Neural progenitor cell (in vitro differentiated cells): ENCODE data around the gene CMTM4.

Experiments used
- EZH2 ChIP-seq: fragments of 200-600 bp; sonication (generic); IDR thresholded peaks from 2 replicates; pipeline ENCODE4 v1.6.1; 2017; ENCODE audit warnings: antibody characterized with exemption, mild to moderate bottlenecking, moderate library complexity
- EZH2phosphoT487 ChIP-seq: fragments of 200-600 bp; sonication (generic); IDR thresholded peaks from 2 replicates; pipeline ENCODE4 v1.6.1; 2017; ENCODE audit warnings: antibody characterized with exemption
- TF ChIP-seq, protein P1 (sequence below): fragments of 200-600 bp; sonication (generic); IDR thresholded peaks from 2 replicates; pipeline ENCODE4 v1.5.1; 2017; ENCODE audit warnings: antibody characterized with exemption, mild to moderate bottlenecking

DNA sequence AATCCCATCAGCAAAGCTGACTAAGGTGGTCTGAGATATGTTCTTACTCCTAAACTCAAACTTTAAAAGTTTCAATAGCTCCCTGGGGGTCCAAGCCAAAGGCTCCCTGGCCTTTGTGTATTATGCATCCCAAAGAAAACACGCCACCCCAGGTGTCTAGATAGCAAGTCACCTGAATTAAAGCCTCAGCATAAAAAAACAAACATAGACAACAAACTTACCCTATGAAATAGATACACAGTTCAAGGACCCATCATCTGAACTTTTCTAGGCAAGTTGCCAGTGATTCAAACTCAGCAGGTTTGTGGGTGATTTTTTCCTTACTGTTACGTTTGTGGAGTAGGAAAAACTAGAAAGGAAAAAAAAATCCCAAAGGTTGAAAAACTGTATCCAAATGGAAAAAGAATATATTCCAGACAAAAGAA, 79.5 kb downstream of the CMTM4 start:
- TF ChIP-seq, protein P1, sequence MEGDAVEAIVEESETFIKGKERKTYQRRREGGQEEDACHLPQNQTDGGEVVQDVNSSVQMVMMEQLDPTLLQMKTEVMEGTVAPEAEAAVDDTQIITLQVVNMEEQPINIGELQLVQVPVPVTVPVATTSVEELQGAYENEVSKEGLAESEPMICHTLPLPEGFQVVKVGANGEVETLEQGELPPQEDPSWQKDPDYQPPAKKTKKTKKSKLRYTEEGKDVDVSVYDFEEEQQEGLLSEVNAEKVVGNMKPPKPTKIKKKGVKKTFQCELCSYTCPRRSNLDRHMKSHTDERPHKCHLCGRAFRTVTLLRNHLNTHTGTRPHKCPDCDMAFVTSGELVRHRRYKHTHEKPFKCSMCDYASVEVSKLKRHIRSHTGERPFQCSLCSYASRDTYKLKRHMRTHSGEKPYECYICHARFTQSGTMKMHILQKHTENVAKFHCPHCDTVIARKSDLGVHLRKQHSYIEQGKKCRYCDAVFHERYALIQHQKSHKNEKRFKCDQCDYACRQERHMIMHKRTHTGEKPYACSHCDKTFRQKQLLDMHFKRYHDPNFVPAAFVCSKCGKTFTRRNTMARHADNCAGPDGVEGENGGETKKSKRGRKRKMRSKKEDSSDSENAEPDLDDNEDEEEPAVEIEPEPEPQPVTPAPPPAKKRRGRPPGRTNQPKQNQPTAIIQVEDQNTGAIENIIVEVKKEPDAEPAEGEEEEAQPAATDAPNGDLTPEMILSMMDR: no peak
- TF ChIP-seq EZH2 (no peak), EZH2phosphoT487 (no peak)
